Measurements from ENCODE around the gene IL18RAP.
A peak's percentile ranks its signal among the peaks of the same experiment; 100 is the strongest.

The IL18RAP gene

DNA sequence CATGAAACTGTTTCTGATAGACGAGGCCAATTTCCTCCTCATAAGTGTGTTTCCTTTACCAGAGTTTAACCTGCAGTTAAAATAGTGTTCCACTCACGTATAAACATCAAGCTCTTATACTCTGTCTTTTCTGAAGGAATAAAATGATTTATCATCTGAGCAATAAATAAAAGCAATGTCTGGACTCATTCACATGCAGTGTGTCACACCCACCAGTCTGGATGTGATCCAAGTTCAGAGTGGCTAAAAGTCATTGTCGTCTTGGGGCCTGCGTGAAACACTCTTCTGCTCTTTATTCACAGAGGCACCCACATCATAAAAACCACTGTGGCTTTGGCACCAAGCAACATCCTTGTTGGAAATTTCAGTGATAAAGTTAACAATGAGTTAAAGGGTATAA is 30.5 kb downstream of the IL18RAP start:
- no peak for DNase-seq (ENCODE audit: low read depth in 2 of 2)

DNA sequence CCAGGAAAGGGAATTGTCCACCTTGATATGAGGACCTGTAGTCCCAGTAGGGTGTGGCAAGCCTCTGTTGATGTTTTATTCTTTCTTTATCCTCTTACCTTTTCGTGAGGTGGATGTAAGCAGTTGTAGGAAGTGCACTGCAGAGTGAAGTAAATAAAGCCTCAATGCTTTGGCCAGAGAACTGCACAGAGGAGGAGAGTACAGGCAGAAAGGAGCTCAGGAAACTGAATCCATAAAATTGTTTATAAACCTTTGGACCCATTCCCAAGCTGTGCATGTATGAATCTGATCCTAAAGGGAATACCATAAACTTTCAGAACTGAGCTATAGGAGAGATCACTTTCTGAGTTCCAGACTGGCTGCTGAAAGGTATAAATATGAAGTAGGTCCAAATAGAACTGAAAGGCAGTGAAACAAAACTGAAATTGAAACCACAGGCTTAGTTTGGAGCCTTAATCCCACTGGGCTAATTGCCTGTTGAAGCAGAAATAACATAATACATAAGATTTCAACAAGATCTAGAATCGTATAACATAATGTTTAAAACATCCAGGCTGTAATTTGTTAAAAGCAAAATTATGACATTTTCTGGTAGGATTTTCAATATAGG is 32.2 kb downstream of the IL18RAP start:
- no peak for DNase-seq (ENCODE audit: low read depth in 2 of 2)

DNA sequence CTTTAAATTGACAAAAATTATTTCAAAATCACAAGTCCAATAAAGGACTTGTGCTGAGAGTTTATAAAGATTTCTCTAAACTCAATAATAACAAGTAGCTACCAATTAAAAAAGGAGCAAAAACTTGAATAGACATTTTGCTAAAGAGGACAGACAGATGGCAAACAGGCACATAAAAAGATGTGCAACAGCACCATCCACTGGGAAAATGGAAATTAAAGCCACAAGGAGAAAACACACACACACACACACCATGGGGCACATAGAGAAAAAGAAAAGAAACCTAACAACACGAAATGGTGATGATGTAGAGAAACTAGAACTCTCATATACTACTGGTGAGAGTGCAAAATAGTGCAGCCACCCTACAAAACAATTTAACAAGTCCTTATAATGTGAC is 37.5 kb downstream of the IL18RAP start:
- DNase-seq (ENCODE audit: low read depth in 2 of 2), result no peak

DNA sequence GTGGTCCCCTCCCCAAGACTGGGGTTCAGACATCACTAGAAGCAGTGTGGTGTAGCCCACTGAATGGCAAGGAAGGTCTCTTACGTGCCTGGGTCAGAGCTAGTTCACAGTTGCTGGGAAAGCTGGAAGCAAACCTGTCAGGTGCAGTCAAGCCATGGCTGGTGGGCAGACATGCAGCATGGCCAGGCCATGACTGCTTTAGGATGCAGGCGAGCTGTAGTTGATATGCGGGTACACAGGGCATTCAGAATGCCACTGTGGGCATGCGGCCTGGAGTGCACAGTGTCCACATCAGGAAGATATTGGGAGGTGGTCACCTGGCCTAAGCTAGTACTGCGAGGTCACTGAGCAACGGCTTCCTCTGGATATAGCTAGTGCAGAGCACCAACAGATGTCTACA is 38.2 kb downstream of the IL18RAP start:
- DNase-seq (ENCODE audit: low read depth in 2 of 2), result no peak

DNA sequence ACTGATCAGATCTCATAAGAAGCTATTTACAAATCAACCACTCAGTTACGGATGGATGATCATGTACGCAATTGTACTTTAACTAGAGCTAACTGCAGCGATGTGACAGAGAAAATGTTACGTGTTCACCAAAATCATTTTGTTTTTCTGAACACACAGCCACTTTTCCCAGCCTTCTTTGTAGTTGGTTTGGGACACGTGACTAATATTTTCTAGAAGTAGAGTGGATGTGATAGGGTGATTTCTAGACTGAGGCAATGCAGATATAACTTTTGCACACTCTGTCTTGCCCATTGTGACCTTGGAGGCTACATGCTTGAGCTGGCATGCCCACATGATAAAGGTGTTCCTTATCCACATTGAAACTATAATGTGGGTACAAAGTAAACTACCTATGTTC is 40.2 kb downstream of the IL18RAP start:
- DNase-seq (ENCODE audit: low read depth in 2 of 2), result no peak

DNA sequence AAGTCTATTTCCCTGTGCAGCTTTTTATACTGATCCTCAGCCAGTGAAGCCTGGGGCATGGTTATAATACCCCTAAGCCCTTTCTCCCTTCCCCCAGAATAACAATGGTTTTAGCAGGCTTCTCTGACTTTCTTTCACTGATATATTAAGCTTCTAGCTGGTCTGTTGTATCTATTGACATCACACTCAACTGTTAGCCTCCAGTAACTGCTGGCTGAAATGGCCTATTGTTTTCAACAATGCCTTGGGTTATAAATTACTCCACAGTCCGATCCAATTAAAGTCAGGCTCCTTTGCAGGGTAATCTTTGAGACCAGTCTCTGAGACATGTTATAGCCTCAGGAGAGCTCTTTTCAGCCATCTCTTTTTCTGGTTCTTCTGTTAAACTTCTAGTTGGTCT is 47.2 kb downstream of the IL18RAP start:
- DNase-seq (ENCODE audit: low read depth in 2 of 2), result no peak

DNA sequence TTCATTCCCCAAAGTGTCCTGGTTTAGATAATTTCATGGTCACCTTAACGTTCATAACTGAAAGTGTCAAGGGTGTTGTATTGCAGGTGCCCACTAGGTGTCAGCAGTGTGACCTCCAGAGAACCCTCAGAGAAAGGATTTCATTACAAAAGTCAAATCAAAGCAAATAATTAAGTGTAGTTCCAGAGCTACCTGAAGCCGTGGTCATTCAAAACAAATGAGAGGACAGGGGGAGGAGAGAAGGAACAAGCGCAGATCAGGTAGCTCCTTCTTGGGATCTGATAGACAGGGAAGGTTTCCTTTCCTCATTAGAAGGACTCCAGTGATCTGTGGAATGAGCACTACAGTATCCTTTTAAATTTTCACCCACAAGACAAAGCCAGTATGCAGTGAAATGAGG is 50.1 kb downstream of the IL18RAP start, which contains the start of gene SLC9A4:
Gene SLC9A4 (plus strand): TSS at position 207 of the 400 bp plus-strand sequence. CDS start 534 bp downstream, outside the sequence.
- DNase-seq (ENCODE audit: low read depth in 2 of 2), result peak; percentile 10 to 24

DNA sequence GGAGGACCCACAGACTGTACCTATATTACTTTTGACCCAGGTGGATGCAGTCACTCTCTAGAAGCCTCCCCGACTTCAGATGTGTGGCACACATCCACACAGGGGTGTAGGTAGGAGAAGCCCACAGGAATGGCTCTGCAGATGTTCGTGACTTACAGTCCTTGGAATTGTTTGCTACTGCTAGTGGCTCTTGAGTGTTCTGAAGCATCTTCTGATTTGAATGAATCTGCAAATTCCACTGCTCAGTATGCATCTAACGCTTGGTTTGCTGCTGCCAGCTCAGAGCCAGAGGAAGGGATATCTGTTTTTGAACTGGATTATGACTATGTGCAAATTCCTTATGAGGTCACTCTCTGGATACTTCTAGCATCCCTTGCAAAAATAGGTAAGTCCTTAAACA is 50.7 kb downstream of the IL18RAP start:
- no peak for DNase-seq (ENCODE audit: low read depth in 2 of 2)

DNA sequence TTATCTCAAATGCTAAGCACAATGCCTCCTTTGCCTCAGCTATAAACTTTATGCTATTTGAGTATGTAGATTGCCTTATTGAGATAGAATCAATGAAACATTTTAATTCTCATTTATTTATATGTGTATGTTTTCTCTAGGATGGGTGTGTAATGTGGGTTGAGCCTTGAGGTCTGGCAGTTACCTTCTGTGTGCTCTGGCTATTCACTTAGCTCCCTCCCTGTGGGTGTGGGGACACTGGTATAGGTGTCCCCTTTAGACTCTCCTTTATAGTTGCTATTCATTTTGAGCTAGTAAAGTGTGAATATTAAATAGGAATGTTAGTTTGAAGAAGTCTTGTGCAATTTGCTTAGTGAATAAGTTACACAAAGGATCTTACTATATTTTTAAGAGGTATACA is 51.8 kb downstream of the IL18RAP start:
- DNase-seq (ENCODE audit: low read depth in 2 of 2), result no peak

DNA sequence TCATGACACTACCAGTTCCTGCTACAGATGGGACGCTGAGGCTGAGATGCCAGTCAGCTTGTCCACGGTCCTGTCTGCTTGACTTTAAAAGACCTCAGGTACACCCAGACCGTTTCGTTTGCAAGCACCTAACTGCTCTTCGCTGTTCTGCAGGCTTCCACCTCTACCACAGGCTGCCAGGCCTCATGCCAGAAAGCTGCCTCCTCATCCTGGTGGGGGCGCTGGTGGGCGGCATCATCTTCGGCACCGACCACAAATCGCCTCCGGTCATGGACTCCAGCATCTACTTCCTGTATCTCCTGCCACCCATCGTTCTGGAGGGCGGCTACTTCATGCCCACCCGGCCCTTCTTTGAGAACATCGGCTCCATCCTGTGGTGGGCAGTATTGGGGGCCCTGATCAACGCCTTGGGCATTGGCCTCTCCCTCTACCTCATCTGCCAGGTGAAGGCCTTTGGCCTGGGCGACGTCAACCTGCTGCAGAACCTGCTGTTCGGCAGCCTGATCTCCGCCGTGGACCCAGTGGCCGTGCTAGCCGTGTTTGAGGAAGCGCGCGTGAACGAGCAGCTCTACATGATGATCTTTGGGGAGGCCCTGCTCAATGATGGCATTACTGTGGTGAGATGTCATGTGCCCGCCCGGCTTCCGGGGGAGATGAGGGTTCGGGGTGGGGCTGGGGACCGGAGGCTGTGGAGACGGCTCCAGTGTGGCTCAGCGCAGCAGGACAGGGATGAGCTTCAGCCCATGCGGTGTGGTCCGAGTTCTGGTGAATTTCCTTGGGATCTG is 55.9 kb downstream of the IL18RAP start:
- no peak for DNase-seq (ENCODE audit: low read depth in 2 of 2)

DNA sequence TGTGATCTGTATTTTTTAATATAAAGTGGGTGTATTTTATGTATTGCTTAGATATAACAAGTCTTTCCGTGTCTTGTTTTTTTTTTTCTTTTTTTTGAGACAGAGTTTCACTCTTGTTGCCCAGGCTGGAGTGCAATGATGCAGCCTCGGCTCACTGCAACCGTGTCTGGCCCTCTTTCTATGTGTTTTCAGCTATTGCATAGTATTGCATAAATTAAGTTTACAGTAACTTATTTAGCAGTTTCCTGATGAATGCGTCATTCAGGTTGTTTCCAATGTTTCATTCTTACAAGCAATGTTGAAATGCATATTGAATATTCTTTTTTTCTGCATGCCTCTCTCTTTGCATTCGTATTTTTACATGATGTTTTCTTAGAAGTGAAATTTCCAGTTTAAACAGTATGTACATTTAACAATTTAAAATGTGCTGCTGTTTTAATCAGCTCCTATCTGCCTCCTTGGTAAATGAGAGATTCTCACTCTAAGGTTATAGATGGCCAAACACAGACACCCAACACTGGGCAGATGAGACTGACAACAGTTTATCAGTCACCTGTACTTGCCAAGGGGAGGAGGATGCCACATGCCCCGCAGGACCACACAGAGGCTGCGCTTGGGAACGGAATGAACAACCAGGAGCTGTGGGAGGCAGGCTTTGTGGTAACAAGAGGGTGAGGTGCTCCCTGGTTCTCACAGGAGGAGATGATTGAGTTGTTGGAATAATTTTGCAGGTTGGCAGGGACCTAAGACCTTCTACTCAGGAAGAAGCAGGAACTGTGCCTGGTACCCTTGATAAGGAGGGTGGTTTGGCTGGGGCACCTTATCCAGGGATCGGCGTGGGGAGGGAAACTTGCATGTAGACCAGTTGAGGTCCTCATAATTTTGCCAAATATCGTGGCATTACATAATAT is 57.6 kb downstream of the IL18RAP start:
- no peak for DNase-seq (ENCODE audit: low read depth in 2 of 2)

DNA sequence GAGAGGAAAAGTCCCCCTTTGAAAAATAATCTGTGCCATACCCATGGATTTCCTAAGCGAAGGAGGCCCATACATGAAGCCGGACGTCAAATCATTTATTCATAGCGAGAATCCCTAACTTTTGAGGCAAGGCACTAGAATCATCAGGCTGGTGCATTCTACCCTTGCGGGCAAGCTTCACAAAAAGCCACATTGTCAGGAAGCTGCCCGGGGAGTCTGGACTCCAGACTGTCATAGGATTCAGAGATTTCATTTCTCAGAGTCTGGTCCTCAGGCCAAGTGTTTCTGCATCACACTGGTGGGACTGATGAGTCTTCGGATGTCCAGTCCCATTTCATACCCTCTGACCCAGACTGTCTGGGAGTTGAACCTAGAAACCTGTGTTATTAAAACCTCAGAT is 59.0 kb downstream of the IL18RAP start:
- no peak for DNase-seq (ENCODE audit: low read depth in 2 of 2)

DNA sequence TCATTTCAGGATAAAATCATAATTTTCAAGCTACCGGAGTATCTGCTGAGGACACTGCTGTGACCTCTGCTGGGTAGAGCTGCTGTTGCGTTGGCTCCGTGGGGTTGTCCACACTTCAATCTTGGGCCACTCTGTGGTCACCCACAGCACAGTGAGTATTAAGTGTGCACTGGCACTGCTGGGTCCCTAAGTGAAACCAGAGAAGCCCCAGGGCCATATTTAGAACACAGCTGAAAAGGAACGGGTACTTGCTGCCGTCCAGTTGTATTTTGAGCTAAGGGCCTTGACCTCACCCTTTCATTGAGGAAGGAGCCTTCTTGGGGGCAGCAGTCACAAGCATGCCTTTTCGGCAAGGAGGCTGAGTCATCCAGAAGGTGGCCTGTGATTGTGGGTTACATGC is 60.1 kb downstream of the IL18RAP start:
- DNase-seq (ENCODE audit: low read depth in 2 of 2), result no peak

DNA sequence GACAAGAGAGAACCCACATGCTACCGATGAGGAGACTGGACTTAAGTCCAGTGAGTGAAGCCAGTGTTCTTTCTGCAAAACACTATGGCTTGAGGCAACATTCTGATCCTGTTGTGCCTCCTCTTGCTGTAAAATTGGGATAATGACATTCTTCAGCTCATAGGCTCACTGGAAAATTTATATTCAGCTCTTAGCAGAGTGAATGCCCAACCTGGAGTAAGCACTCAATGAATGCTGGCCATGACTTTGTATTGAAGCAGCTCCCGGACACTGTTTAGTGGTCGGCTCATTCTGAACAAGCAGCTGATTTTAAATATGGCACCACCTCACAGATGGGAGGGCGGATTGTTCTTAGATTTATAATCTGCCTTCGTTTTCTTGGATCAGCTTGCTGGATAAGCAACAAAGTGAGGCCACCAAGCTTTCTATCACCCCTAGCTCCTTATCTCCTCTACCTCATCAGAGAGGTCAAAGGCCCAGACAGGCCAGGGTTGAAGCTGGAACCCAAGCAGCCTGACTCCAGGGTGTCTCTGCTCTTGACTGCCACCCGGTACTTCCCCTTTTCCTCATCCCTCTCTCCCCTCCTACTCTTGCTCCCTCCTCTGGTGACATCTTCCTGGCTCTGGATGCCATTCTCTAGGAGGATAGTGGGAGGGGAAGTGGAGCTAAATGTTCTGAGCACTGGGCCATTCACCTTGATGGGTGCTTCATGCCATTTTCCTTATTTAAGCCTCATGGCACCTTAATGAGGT is 61.5 kb downstream of the IL18RAP start:
- DNase-seq (ENCODE audit: low read depth in 2 of 2), result no peak

DNA sequence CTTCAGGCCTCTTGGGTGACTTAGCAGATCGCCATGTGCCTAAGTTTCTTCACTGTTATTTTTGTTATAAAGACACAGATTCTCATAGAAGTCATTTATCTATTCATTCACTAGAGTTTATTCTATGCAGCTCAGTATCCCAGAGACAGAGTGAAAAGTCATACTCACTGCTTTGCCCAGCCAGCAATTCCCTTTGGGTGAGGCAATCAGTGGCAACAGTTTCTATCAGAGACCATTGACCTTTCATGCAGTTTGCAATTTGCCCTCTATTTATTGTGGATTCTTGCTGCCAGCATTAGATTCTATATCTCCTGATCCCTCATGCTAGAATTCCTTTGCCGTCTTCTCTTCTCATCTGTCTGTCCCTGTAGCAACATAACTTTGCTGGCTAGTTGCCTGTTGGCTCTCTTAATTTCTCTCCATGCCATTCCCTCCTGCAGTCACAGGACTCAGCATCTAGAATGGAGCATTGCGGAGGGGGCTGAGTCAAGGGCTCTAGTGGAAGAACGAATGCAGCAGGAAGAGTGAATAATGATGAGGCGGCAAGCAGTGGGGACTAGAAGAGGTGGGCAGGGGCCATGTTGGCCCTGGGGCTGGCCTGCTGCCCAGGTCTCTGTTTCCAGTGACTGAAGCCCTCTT is 62.3 kb downstream of the IL18RAP start:
- DNase-seq (ENCODE audit: low read depth in 2 of 2), result no peak

DNA sequence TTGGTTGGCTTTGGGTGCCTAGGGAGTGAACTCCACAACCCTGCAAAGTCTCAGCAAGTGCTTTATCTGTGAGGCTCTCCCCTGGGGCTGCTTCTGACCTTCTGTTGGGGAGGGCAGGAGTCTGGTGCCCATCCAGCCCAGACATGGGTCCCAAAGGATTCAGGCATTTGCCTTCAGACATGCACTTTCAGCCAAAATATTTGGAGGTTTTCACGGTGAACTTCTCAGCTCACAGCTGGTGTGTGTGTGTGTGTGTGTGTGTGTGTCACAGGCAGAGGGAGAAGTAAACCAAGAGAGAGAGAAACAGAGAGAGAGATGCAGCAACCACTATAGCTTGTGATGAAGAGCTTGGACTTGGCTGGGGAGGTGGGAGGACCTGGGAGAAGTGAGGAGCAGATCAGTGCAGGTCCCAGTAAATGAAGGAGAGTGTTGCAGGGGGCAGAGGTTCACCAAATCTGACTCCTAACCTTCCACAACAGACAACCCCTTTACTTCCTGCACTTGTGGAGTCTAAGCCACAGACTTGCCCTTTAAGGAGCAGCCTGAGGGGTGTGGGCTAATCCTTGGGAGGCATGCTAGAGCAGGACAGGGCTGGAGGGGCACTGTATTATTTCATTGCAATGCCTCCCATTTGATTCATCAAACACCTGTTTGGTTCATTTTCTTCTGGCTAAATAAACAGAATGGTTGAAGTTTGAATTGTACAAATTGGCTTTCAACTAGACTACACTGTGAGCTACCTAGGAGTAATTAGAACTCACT is 64.2 kb downstream of the IL18RAP start:
- no peak for DNase-seq (ENCODE audit: low read depth in 2 of 2)

DNA sequence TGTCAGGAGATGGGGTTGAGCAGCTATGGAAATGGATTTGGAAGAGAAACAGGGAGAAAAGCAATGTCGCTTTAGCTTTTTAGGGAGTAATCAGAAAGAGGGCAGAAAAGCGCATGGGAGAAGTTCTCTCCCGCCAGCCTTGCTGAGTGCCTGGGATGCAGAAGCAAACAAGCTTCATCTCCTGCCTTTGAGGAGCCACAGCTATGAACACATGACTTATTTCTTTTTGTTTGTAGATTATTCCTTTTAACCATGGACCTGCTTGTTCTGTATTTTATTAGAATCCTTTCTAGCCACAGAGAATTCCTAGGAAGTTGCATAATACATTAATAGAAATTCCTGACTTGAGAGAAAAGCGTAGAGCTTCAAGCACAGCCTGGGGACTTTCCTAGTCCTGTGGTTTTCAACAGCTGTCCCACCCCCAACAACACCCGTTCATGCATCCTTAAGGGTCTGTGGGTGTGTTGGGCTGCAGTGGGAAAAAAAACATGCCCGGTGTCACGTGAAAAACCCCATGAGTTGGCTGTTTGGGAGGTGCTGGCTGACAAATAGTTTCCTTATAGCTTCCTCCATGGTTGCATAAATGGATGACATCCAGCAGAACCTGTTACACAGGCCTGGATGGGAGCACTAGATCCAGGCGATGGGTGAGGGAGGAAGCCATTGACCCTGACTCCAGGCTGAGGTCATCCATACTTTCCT is 65.0 kb downstream of the IL18RAP start:
- DNase-seq (ENCODE audit: low read depth in 2 of 2), result no peak

DNA sequence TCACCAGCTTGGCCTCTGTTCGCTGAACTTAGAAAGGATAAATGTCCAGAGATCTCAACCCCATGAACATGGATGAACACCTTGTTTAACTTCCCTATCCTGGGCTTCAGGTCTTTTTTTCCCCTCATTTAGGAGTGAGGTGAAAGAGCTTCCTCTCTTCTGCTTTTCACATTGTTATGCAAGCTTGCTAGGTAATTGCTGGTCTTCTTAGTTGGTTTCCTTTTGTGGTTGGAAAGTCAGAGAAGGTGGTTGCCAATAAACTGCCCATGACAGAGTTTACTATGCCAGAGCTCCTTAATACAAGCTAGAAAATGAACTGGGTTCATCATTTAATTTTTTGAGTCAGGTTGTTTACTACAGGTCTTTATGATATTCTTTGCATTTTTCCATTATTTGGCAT is 66.7 kb downstream of the IL18RAP start:
- DNase-seq (ENCODE audit: low read depth in 2 of 2), result no peak

DNA sequence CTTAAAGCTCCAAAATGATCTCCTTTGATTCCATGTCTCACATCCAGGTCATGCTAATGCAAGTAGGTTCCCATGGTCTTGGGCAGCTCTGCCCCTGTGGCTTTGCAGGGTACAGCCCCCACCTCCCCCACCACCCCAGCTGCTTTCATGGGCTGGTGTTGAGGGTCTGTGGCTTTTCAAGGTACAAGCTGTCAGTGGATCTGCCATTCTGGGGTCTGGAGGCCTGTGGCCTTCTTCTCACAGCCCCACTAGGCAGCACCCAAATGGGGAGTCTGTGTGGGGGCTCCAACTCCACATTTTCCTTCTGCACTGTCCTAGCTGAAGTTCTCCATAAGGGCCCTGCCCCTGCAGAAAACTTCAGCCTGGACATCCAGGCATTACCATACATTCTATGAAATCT is 69.0 kb downstream of the IL18RAP start:
- no peak for DNase-seq (ENCODE audit: low read depth in 2 of 2)

DNA sequence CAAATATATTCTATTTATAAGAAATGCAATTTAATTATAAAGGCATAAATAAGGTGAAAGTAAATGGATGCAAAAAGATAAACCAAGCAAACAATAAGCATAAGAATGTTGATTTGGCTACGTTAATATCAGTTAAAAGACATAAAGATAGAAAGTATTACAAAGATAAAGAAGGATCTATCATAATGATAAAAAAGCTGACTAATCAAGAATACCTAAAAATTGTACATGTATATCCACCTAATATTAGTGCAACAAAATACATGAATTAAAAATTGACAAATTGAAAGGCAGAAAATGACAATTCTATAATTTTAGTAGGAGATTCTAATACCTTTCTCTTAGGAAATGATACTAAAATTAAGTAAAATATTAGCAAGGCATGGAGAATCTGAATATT is 71.6 kb downstream of the IL18RAP start:
- DNase-seq (ENCODE audit: low read depth in 2 of 2), result no peak

All from stimulated activated CD8-positive, alpha-beta memory T cell treated with anti-CD3 and anti-CD28 coated beads, Interleukin-15, amount 100 ng/mL, for 48 hours (primary cell).